ENCODE results near the gene TMEM50A.
"Not testable (repeated sequence)": the region's sequence is repeated elsewhere in the genome, so short reads cannot be mapped to it uniquely, and the experiment has no call there.

Gene TMEM50A

GRCh38 chr1:25389721-25390120 is 51.6 kb downstream of the TMEM50A start:
- not testable (repeated sequence) for DNase-seq

GRCh38 chr1:25392841-25393240 is 54.7 kb downstream of the TMEM50A start:
- no peak for DNase-seq

- not testable (repeated sequence) for DNase-seq
Observed at GRCh38 chr1:25397549-25397948, 59.4 kb downstream of the TMEM50A start.

- not testable (repeated sequence) for DNase-seq
Observed at GRCh38 chr1:25398079-25398478, 59.9 kb downstream of the TMEM50A start.

- DNase-seq, result peak; percentile 34
Observed at GRCh38 chr1:25402947-25403803, 65.0 kb downstream of the TMEM50A start.

GRCh38 chr1:25405731-25406305 is 67.7 kb downstream of the TMEM50A start:
- not testable (repeated sequence) for DNase-seq

GRCh38 chr1:25409641-25410427 is 71.7 kb downstream of the TMEM50A start:
- not testable (repeated sequence) for DNase-seq

Data from stimulated activated CD8-positive, alpha-beta memory T cell treated with anti-CD3 and anti-CD28 coated beads, Interleukin-4, amount 100 ng/mL, for 48 hours (primary cell).